Medulla oblongata (tissue), 1 donor: ENCODE results near the gene MYRFL.

Source experiments
- DNase-seq: peaks from one replicate; pipeline ENCODE4 v3.0.0-alpha.2; 2015; ENCODE audit errors: extremely low spot score

The MYRFL gene

DNA sequence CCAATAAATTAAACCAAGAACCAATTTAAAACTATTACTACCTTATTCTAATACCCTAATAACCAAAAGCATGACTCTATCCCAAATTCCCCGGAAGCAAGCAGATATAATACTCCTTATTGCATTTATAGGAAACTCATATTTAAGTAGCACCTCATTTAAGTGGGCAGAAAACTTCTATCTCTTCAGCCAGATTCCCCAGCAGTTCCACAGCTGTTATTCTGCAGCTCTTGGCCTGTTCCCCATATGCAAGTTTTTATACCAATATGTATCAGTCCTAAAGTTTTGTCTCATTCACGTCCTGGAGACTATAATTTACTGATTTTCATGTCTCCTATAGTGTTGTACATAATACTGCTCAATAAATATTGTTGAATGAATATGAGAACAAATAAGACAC, 106.5 kb downstream of the MYRFL start:
- DNase-seq, result no peak

DNA sequence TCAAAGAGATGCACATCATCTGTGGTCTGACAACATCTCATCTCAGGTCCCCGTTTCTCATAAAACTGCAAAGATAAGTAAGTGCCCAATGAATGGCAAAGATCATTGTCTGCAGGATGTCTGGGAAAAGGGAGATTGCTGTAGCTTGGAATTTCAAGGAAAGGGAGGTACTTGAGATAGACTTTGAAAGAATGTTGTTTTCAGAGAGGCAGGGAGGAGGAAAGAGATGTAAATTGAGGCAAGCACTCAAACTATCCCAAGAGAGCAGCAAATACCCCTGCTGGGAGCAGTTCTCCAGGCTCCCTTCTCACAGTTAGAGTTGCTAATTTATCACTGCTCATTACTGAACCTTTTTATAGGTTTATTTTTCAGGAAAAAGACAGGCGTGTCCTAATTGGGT, 107.1 kb downstream of the MYRFL start:
- DNase-seq, result no peak

DNA sequence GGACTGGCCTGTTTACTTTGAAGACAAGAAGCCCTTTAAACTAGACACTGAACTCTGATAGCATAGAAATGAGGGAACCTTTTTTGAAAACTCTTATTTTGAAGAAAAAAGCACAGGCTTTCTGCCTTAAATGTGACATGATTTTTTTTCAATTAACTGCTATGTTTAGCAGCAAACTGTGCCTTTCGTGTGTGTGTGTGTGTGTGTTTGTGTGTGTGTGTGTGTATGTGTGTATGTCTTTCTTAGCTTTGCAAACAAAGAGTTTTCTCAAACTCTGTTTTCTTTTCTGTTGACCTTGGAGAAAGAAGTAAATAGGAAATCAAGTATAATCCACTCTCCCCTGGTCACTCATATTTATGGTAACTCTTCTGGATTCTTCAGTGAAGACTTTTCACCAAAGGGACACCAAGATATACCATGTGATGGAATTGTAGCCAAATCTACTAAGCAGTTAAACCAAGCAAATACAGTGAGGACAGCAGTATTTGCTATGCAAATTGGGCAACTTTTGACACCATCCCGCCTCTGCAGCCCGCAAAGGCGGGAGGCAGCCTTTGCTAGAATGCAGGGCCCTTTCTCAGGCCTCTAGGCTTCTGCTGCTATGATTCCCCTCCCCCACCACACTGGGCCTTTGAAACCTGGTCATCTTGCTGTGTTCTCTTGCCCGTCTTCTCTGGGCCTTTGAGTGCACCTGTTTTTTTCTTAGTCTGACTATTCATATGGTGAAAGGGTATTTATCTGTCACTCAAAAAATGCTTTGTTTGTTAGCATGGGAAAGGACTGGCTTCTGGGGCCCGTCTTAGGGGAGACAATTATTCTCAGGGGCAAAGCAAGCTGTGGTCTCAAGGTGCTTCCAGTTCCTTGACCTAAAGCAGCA, 107.9 kb downstream of the MYRFL start:
- DNase-seq, result no peak

DNA sequence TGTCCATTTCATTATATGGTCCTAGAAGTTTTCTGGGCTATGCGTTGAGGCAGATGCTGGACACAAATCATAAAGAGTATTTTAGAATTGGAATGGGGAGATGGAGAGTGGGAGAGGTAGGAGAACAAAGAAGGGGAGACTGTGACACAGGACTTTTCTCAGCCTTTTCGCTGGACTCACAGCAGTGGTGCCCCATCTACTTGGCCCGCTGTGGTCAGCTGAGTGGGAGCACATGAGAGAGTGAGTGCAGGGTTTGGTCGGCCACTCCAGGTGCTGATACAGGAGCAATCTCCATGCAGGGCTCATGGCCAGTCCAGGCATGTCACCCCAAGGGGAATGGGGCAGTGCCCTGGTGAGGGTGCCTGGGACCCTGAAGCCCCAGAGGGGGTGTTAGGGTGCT, 109.0 kb downstream of the MYRFL start:
- DNase-seq, result no peak

DNA sequence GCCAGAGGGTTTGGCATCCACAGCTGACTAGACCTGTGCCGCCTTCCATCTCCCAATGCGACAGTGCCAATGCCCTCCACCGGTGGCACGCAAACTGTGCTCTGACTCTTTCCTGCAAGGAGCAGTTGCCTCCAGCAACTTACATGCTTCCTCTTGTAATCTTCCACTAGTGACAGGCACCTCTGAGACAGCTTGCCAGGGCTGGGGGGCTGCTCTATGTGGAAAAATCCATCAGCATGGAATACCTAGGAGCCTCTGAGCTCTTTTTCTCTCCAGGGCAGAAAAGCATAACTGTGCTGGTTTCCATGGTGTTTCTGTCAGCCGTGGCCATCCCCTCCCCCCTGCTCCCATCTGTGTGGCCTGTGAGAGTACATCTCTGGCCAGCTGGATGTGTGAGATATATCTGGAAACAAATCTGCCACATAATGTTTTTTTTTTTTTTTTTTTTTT, 110.6 kb downstream of the MYRFL start:
- DNase-seq, result no peak

DNA sequence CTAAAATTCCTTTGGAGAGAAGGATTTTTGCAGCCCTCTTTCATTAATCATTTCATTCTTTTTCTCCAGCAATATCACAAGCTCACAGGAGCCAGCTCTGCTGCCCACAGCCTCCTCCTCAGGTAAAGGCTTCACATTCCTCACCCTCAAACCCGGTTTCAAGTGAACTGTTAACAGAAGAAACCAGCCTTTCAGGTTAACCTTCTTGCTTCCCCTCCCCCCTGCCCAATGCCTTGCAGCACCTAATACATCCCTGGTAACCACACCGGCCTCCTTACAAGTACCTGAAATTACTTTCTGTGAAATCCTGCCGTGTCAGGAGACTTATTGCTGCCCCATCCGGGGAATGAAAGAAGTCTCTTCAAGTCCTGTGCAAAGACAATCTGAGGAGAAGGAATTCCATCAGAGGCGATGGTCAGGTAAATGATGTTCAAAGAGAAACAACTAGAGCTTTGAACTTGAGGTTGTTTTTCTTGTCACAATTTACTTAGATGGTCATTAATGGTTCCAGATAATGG, 111.2 kb downstream of the MYRFL start:
- no peak for DNase-seq

- no peak for DNase-seq
Measured at GRCh38 chr12:69936766-69937165, 111.7 kb downstream of the MYRFL start.

- no peak for DNase-seq
Measured at GRCh38 chr12:69947123-69947522, 122.1 kb downstream of the MYRFL start.

DNA sequence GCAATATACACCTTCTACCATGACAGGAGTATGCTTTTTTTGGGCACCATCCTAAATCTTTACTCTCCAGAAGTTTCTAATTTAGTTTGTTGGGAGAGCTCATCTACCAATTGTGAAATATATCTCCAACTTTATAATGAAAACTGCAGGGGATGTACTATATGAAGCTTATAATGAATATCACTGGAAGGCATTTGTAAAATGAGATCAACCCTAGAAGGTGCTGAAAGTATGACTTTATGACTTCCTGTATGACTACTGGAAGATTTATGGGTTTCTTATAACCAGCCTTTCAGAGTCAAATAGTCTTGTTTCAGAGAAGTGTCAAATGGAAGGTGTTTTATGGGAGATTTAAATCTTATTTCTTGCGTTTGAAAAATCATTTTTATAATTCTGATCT, 122.9 kb downstream of the MYRFL start:
- DNase-seq, result no peak

GRCh38 chr12:69948851-69949250, 123.8 kb downstream of the MYRFL start:
- no peak for DNase-seq

DNA sequence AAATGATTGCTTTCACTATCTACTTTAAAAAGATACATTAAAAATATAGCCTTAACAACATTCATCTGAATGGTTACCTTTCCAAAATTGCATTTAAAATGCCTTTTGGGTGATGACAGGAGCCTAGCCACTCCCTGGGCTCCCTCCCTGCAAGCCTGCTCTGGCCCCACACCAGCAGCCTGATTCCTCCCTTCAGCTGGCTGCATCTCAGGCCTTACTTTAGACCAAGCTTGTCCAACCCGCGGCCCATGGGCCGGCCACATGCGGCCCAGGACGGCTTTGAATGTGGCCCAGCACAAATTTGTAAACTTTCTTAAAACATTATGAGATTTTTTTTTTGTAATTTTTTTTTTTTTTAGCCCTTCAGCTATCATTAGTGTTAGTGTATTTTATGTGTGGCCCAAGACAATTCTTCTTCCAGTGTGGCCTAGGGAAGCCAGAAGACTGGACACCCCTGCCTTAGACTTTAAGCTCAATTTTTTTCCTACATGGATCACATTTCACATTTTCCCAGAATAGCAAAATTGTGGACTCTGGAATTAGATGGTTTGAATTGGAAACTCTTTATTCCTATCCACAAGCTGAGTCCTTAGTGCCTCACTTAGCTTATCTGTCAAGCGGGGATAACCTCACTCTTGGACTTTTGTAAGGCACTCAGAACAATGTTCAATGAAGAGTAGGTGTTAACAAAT, 124.4 kb downstream of the MYRFL start:
- no peak for DNase-seq

DNA sequence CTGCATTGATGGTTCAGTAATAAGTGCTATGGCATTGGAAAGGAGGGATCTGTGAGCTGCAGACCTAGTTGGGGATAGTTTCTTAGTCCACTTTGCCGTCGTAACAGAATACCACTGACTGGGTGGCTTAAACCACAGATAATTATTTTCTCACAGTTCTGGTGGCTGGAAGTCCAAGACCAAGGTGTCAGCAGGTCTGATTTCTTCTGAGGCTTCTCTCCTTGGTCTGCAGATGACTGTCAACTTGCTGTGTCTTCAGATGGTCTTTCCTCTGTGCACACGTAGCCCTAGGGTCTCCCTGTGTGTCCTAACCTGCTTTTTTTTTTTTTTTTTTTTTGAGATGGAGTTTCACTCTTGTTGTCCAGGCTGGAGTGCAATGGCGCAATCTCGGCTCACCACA, 126.1 kb downstream of the MYRFL start:
- DNase-seq, result no peak

DNA sequence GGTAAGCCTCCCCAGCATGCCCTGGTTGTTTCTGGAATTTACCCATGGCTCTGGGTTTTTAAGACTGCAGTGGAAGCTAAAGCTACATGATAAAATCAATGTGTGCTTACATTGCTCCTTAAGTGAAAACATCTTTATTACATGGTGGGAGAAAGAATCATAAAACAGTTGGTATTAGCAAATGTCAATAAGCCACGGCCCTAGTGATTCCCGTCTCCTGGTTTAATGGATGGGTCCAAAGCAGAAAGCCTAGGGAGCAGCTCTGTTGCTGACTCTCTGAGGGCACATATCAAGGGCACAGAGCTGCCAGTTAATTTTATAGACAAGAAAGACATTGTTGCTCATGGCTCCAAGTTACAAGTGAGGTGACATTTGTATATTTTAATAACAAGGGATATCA, 127.9 kb downstream of the MYRFL start:
- no peak for DNase-seq

DNA sequence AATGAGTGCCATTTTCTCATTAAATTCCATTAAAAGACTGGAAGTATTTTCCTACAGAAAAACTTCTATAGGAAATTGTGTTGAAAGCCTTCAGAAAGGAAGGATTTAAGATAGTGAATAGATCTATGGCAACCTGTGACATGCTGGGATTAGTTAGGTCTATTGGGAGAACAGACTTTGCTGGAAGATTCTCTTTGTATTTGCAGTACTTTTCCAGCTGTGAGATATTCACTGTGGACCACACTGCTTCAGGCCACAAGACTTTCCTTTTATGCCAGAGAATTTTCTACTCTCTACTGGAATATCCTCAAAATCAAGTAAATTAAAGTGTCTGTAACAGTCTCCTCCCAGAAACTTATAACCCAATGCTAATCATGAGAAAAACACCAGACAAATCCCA, 136.2 kb downstream of the MYRFL start:
- no peak for DNase-seq

DNA sequence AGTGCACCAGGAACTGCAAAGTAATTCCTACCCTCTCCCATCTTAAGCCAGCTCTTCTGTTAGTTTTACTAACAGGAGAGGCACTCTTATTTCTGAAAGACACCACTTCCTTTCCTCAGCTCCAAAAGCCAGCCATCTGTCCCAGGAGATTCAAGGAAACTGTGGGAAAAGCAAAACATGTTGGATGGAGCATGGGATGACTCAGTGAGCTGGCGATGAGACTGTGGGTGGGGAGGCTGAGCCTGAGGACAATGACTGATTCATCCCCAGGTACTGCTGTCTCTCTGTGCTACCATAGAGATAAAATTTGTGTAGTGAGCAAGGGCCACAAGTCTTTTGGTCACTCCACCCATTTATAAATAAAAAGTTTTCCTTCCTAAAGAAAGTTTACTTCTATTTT, 141.4 kb downstream of the MYRFL start:
- DNase-seq, result no peak

DNA sequence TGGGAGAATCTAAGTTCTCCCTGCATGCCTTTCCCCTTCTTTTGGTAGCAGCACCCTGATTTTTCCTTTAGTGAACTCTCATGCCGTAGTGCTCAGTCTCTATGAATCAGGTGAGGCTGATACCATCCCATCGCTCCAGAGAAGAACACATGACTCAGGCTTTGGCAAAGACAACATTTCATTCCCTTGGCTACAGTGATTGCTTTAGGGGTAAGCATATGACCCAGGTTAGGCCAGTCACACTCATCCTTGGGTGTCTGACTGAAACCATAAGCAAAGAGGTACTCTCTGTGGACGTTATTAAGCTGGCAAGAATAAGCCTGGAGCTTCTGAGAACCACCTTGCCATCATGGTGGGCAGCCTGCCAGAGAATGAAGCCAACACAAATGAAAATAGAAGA, 141.8 kb downstream of the MYRFL start:
- DNase-seq, result no peak

DNA sequence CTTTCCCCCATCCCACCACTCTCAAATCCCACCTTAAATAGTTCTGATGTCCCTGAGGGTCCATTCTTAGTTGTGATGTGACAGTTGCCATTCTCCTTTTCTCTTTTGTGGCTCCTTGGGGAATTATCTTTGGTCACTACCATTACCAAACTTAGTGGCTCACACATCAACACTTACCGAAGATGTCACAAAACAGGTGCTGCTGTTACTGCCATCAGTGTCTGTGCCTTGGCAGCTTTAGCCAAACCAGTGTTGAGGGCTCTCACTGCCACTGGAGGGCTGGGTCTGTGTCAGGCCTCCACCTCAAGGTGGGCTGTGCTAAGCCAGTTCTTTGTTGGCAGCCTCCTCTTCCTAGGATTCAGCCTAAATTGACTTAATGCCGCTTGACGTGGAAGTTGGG, 144.0 kb downstream of the MYRFL start:
- no peak for DNase-seq

- DNase-seq, result no peak
Measured at GRCh38 chr12:69972136-69972535, 147.1 kb downstream of the MYRFL start.

- no peak for DNase-seq
Measured at GRCh38 chr12:69978020-69978419, 153.0 kb downstream of the MYRFL start.

GRCh38 chr12:69981881-69982475, 157.0 kb downstream of the MYRFL start:
- DNase-seq, result no peak

- DNase-seq, result no peak
Measured at GRCh38 chr12:69984241-69984640, 159.2 kb downstream of the MYRFL start.

- no peak for DNase-seq
Measured at GRCh38 chr12:69985656-69986055, 160.6 kb downstream of the MYRFL start.

GRCh38 chr12:69986114-69986513, 161.1 kb downstream of the MYRFL start:
- no peak for DNase-seq
